Measurements from ENCODE around the gene CYLD.

DNA sequence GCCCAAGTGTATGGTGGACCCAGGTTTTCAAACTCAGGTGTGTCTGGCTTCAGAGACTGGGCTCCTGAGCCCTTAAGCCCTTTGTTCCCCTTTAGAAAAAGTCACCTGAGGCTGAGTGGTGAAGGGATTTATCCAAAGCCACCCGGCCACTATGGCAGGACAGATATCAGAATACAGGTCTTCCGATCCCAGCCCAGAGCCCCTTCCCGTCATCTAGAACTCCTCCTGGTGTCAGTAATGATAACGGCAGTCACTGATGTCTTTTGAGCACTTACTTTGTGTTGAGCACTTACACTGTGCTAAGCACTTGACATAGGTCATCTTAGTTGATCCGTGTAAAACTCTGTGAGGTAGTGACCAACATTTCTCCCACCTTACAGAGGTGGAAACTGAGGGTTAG, 31.9 kb upstream of the CYLD start:
- TF ChIP-seq POLR2A (IDR thresholded peaks at IDR 0.05) (no peak), POLR2AphosphoS5 (IDR thresholded peaks at IDR 0.05) (no peak), EP300 (IDR thresholded peaks at IDR 0.05) (no peak)
- TF ChIP-seq, protein P1, sequence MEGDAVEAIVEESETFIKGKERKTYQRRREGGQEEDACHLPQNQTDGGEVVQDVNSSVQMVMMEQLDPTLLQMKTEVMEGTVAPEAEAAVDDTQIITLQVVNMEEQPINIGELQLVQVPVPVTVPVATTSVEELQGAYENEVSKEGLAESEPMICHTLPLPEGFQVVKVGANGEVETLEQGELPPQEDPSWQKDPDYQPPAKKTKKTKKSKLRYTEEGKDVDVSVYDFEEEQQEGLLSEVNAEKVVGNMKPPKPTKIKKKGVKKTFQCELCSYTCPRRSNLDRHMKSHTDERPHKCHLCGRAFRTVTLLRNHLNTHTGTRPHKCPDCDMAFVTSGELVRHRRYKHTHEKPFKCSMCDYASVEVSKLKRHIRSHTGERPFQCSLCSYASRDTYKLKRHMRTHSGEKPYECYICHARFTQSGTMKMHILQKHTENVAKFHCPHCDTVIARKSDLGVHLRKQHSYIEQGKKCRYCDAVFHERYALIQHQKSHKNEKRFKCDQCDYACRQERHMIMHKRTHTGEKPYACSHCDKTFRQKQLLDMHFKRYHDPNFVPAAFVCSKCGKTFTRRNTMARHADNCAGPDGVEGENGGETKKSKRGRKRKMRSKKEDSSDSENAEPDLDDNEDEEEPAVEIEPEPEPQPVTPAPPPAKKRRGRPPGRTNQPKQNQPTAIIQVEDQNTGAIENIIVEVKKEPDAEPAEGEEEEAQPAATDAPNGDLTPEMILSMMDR (IDR thresholded peaks at IDR 0.05), result no peak

Data from suprapubic skin (tissue), 4 donors.